ENCODE measurements around the gene GPR108.
A peak's percentile ranks its signal among the peaks of the same experiment; 100 is the strongest.

GPR108 gene

DNA sequence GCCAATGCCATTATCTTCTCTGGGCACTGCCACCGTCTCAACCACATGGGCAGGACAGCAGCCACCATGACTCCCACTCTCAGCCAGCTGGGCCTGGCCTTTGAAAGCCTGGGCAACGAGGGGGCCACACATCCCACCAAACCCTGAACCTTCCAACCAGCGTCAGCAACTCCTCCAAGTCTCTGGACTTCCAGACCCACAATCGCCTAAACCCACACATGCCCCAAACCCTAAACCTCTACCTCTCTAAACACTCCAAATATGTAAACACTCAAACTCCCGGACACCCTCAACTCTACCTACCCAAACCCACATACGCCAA is 17.9 kb downstream of the GPR108 start:
- TF ChIP-seq BACH2 (CRISPR knock-in tag; IDR thresholded peaks at IDR 0.05; ENCODE audit: borderline replicate concordance) (no peak), SNAI2 (CRISPR knock-in tag; IDR thresholded peaks at IDR 0.05) (no peak), ZC3H10 (CRISPR knock-in tag; IDR thresholded peaks at IDR 0.05) (no peak), ZFP3 (CRISPR knock-in tag; IDR thresholded peaks at IDR 0.05) (no peak), ESRRG (CRISPR knock-in tag; IDR thresholded peaks at IDR 0.05) (no peak), ISL1 (CRISPR knock-in tag; IDR thresholded peaks at IDR 0.05) (no peak), RARB (CRISPR knock-in tag; IDR thresholded peaks at IDR 0.05) (no peak), ZFP30 (CRISPR knock-in tag; IDR thresholded peaks at IDR 0.05) (no peak), ARNTL (CRISPR knock-in tag; IDR thresholded peaks at IDR 0.05; ENCODE audit: borderline replicate concordance, low read depth) (no peak), OSR1 (CRISPR knock-in tag; IDR thresholded peaks at IDR 0.05) (no peak), ZNF70 (CRISPR knock-in tag; IDR thresholded peaks at IDR 0.05) (no peak), TOX (CRISPR knock-in tag; IDR thresholded peaks at IDR 0.05; ENCODE audit: borderline replicate concordance) (no peak), ZNF565 (CRISPR knock-in tag; conservative IDR thresholded peaks at IDR 0.05; ENCODE audit: low read depth) (no peak)
- TF ChIP-seq, protein P1, sequence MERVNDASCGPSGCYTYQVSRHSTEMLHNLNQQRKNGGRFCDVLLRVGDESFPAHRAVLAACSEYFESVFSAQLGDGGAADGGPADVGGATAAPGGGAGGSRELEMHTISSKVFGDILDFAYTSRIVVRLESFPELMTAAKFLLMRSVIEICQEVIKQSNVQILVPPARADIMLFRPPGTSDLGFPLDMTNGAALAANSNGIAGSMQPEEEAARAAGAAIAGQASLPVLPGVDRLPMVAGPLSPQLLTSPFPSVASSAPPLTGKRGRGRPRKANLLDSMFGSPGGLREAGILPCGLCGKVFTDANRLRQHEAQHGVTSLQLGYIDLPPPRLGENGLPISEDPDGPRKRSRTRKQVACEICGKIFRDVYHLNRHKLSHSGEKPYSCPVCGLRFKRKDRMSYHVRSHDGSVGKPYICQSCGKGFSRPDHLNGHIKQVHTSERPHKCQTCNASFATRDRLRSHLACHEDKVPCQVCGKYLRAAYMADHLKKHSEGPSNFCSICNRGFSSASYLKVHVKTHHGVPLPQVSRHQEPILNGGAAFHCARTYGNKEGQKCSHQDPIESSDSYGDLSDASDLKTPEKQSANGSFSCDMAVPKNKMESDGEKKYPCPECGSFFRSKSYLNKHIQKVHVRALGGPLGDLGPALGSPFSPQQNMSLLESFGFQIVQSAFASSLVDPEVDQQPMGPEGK (CRISPR knock-in tag; IDR thresholded peaks at IDR 0.05; ENCODE audit: borderline replicate concordance), result no peak
- TF ChIP-seq, protein P2, sequence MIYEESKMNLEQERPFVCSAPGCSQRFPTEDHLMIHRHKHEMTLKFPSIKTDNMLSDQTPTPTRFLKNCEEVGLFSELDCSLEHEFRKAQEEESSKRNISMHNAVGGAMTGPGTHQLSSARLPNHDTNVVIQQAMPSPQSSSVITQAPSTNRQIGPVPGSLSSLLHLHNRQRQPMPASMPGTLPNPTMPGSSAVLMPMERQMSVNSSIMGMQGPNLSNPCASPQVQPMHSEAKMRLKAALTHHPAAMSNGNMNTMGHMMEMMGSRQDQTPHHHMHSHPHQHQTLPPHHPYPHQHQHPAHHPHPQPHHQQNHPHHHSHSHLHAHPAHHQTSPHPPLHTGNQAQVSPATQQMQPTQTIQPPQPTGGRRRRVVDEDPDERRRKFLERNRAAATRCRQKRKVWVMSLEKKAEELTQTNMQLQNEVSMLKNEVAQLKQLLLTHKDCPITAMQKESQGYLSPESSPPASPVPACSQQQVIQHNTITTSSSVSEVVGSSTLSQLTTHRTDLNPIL (CRISPR knock-in tag; IDR thresholded peaks at IDR 0.05; ENCODE audit: low read depth), result no peak
- TF ChIP-seq, protein P3, sequence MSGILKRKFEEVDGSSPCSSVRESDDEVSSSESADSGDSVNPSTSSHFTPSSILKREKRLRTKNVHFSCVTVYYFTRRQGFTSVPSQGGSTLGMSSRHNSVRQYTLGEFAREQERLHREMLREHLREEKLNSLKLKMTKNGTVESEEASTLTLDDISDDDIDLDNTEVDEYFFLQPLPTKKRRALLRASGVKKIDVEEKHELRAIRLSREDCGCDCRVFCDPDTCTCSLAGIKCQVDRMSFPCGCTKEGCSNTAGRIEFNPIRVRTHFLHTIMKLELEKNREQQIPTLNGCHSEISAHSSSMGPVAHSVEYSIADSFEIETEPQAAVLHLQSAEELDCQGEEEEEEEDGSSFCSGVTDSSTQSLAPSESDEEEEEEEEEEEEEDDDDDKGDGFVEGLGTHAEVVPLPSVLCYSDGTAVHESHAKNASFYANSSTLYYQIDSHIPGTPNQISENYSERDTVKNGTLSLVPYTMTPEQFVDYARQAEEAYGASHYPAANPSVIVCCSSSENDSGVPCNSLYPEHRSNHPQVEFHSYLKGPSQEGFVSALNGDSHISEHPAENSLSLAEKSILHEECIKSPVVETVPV (CRISPR knock-in tag; IDR thresholded peaks at IDR 0.05), result no peak
- TF ChIP-seq, protein P4, sequence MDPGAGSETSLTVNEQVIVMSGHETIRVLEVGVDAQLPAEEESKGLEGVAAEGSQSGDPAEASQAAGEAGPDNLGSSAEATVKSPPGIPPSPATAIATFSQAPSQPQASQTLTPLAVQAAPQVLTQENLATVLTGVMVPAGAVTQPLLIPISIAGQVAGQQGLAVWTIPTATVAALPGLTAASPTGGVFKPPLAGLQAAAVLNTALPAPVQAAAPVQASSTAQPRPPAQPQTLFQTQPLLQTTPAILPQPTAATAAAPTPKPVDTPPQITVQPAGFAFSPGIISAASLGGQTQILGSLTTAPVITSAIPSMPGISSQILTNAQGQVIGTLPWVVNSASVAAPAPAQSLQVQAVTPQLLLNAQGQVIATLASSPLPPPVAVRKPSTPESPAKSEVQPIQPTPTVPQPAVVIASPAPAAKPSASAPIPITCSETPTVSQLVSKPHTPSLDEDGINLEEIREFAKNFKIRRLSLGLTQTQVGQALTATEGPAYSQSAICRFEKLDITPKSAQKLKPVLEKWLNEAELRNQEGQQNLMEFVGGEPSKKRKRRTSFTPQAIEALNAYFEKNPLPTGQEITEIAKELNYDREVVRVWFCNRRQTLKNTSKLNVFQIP (CRISPR knock-in tag; IDR thresholded peaks at IDR 0.05; ENCODE audit: borderline replicate concordance, low read depth), result no peak
- no peak for ATAC-seq

DNA sequence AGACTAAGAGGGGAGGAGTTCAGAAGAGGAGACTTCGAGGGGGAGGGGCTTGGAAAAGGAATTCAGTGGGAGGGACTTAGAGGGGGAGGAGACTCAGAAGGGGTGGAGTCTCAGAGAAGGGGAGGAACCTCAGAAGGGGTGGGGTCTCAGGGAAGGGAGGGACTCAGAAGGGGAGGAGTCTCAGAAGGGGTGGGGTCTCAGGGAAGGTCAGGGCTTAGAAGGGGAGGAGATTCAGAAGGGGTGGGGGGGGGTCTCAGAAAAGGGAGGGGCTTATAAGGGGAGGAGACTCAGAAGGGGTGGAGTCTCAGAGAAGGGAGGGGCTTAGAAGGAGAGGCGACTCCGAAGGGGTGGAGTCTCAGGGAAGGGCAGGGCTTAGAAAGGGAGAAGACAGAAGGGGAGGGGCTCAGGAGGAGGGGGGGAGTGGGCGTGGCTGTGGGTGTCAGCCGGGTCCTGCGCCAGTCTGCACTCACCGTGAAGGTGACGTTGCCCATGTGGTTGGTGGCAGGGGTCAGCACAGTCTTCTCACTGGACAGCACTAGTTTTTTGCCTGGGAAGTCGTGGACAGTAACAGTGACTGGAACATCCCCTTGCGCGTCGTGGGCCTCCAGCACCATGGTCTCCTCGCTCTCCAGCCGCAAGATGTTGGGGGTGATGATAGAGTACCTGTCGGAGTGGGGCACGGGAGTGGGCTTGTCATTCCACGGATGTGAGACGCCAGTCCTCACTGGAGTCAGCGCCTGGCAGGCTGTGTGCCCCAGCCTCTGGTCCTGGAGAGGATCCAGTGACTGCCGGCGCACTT is 18.4 kb downstream of the GPR108 start:
- TF ChIP-seq SNAI2 (CRISPR knock-in tag; IDR thresholded peaks at IDR 0.05), result no peak
- no peak for TF ChIP-seq TOX (CRISPR knock-in tag; IDR thresholded peaks at IDR 0.05; ENCODE audit: borderline replicate concordance)
- no peak for TF ChIP-seq TCF4 (CRISPR knock-in tag; IDR thresholded peaks at IDR 0.05; ENCODE audit: borderline replicate concordance)
- no peak for TF ChIP-seq ZFP3 (CRISPR knock-in tag; IDR thresholded peaks at IDR 0.05)
- no peak for TF ChIP-seq ZNF8 (CRISPR knock-in tag; IDR thresholded peaks at IDR 0.05)
- TF ChIP-seq ZNF565 (CRISPR knock-in tag; conservative IDR thresholded peaks at IDR 0.05; ENCODE audit: low read depth), result no peak
- no peak for TF ChIP-seq ISL1 (CRISPR knock-in tag; IDR thresholded peaks at IDR 0.05)
- ATAC-seq, result peak; percentile 52

DNA sequence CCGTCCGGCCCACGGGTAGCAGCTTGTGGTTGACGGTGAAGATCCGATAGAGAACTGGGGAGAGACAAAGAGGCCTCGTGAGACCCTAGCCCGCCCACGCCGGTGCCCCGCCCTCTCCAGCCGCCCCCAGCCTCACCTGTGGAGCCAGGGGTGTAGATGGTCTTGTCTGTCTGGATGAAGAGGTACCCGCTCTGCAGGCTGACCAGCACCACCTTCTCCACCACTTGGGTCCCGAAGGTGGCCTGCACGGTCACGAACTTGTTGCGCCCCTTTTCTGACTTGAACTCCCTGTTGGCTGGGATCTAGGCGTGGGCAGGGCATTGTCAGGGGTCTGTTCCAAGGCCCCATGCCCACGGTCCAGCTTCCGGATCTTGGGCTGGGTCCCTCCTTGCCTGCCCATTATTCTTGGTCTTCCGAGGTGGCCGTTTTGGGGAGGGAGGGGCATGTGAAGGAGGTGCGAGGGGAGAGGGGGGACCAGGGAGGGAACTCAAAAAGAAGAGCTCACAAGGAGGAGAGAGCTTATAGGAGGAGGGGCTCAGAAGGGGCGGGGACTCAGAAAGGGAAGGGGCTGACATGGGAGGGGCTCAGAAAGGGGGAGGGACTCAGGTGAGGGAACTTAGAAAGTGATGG is 19.2 kb downstream of the GPR108 start:
- TF ChIP-seq, protein P2 (CRISPR knock-in tag; IDR thresholded peaks at IDR 0.05; ENCODE audit: low read depth), result no peak
- TF ChIP-seq PPARA (CRISPR knock-in tag; IDR thresholded peaks at IDR 0.05; ENCODE audit: borderline replicate concordance), result no peak
- TF ChIP-seq, protein P5, sequence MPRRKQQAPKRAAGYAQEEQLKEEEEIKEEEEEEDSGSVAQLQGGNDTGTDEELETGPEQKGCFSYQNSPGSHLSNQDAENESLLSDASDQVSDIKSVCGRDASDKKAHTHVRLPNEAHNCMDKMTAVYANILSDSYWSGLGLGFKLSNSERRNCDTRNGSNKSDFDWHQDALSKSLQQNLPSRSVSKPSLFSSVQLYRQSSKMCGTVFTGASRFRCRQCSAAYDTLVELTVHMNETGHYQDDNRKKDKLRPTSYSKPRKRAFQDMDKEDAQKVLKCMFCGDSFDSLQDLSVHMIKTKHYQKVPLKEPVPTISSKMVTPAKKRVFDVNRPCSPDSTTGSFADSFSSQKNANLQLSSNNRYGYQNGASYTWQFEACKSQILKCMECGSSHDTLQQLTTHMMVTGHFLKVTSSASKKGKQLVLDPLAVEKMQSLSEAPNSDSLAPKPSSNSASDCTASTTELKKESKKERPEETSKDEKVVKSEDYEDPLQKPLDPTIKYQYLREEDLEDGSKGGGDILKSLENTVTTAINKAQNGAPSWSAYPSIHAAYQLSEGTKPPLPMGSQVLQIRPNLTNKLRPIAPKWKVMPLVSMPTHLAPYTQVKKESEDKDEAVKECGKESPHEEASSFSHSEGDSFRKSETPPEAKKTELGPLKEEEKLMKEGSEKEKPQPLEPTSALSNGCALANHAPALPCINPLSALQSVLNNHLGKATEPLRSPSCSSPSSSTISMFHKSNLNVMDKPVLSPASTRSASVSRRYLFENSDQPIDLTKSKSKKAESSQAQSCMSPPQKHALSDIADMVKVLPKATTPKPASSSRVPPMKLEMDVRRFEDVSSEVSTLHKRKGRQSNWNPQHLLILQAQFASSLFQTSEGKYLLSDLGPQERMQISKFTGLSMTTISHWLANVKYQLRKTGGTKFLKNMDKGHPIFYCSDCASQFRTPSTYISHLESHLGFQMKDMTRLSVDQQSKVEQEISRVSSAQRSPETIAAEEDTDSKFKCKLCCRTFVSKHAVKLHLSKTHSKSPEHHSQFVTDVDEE (CRISPR knock-in tag; IDR thresholded peaks at IDR 0.05), result no peak
- no peak for TF ChIP-seq SNAI2 (CRISPR knock-in tag; IDR thresholded peaks at IDR 0.05)
- no peak for TF ChIP-seq RARB (CRISPR knock-in tag; IDR thresholded peaks at IDR 0.05)
- TF ChIP-seq ZFP3 (CRISPR knock-in tag; IDR thresholded peaks at IDR 0.05), result no peak
- TF ChIP-seq TCF4 (CRISPR knock-in tag; IDR thresholded peaks at IDR 0.05; ENCODE audit: borderline replicate concordance), result no peak
- no peak for TF ChIP-seq CSDC2 (CRISPR knock-in tag; IDR thresholded peaks at IDR 0.05)
- TF ChIP-seq ZC3H10 (CRISPR knock-in tag; IDR thresholded peaks at IDR 0.05), result no peak
- no peak for TF ChIP-seq TOX (CRISPR knock-in tag; IDR thresholded peaks at IDR 0.05; ENCODE audit: borderline replicate concordance)
- no peak for TF ChIP-seq GLIS3 (CRISPR knock-in tag; IDR thresholded peaks at IDR 0.05)
- TF ChIP-seq ZNF70 (CRISPR knock-in tag; IDR thresholded peaks at IDR 0.05), result no peak
- no peak for TF ChIP-seq ESRRG (CRISPR knock-in tag; IDR thresholded peaks at IDR 0.05)
- no peak for TF ChIP-seq ZNF8 (CRISPR knock-in tag; IDR thresholded peaks at IDR 0.05)
- no peak for ATAC-seq

Measured in SK-N-SH treated with all-trans-retinoic acid at 6 μM for 48 hours (cell line).